OCI-LY3 (cell line): ENCODE data around the gene CTDSPL2.

Experiments
- EZH2phosphoT487 ChIP-seq: fragments of 200-600 bp; shearing (Covaris generic); IDR thresholded peaks from 2 replicates; pipeline ENCODE4 v1.6.1; 2018; ENCODE audit warnings: antibody characterized with exemption, mixed run types, low read depth
- TF ChIP-seq, protein P1 (sequence below): fragments of 200-600, 300-600 bp; sonication (generic); IDR thresholded peaks from 2 replicates; pipeline ENCODE4 v1.5.1; 2014; ENCODE audit warnings: antibody characterized with exemption, low read length, low read depth

- TF ChIP-seq, protein P1, sequence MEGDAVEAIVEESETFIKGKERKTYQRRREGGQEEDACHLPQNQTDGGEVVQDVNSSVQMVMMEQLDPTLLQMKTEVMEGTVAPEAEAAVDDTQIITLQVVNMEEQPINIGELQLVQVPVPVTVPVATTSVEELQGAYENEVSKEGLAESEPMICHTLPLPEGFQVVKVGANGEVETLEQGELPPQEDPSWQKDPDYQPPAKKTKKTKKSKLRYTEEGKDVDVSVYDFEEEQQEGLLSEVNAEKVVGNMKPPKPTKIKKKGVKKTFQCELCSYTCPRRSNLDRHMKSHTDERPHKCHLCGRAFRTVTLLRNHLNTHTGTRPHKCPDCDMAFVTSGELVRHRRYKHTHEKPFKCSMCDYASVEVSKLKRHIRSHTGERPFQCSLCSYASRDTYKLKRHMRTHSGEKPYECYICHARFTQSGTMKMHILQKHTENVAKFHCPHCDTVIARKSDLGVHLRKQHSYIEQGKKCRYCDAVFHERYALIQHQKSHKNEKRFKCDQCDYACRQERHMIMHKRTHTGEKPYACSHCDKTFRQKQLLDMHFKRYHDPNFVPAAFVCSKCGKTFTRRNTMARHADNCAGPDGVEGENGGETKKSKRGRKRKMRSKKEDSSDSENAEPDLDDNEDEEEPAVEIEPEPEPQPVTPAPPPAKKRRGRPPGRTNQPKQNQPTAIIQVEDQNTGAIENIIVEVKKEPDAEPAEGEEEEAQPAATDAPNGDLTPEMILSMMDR = no peak
- TF ChIP-seq EZH2phosphoT487 = no peak
Measured at GRCh38 chr15:44468709-44469385, 41.4 kb downstream of the CTDSPL2 start.
